ENCODE measurements around the gene WDR18.

Gene WDR18

DNA sequence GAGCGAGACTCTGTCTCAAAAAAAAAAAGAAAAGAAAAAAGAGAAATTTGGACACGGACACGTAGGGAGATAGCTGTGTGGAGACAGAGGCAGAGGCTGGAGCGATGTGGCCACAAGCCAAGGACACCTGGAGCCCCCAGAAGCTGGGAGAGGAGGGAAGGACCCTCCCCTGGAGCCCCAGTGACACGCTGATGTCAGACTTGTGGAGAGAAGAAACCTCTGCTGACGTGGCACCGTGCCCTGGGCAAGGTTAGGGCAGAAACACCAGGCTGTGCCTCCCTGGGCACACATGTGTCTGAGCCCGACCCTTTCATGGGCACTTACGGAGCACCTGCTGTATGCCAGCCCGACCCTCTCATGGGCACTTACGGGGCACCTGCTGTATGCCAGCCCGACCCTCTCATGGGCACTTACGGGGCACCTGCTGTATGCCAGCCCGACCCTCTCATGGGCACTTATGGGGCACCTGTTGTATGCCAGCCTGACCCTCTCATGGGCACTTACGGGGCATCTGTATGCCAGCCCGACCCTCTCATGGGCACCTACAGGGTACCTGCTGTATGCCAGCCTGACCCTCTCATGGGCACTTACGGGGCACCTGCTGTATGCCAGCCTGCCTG lies 40.5 kb upstream of the WDR18 start:
- TF ChIP-seq CTCF (IDR thresholded peaks at IDR 0.05; ENCODE audit: low read depth, low read length, missing control alignments), result no peak
- Histone ChIP-seq H3K4me3 (ENCODE audit: low read depth, low read length) (no peak overlapping the region), H3K36me3 (replicated peaks) (peaks cover 12% of the 10 kb centered on the region), H3K27ac (no peak overlapping the region), H3K27me3 (replicated peaks) (no peaks in the 10 kb centered on the region)
- no peak for DNase-seq
- in situ Hi-C loops (cut with HindIII; ENCODE audit: low pct_ligation_motif_present, low sequenced_read_pairs), result no loop called here

GRCh38 chr19:944171-944567 lies 40.0 kb upstream of the WDR18 start:
- TF ChIP-seq CTCF (IDR thresholded peaks at IDR 0.05; ENCODE audit: low read depth, low read length, missing control alignments), result no peak
- in situ Hi-C loops (cut with HindIII; ENCODE audit: low pct_ligation_motif_present, low sequenced_read_pairs), result no loop called here
- no peak for DNase-seq
- H3K36me3 ChIP-seq (replicated peaks), result peaks cover 11% of the 10 kb centered on the region
- no peaks in the 10 kb centered on the region for H3K27me3 ChIP-seq (replicated peaks)
- no peak overlapping the region for H3K27ac ChIP-seq
- H3K4me3 ChIP-seq (ENCODE audit: low read depth, low read length), result no peak overlapping the region

- Histone ChIP-seq H3K36me3 (replicated peaks) (peaks cover 6% of the 10 kb centered on the region), H3K27ac (no peak overlapping the region), H3K27me3 (replicated peaks) (no peaks in the 10 kb centered on the region), H3K4me3 (ENCODE audit: low read depth, low read length) (no peak overlapping the region)
- TF ChIP-seq CTCF (IDR thresholded peaks at IDR 0.05; ENCODE audit: low read depth, low read length, missing control alignments), result no peak
- DNase-seq, result no peak
- in situ Hi-C loops (cut with HindIII; ENCODE audit: low pct_ligation_motif_present, low sequenced_read_pairs), result no loop called here
These were observed 39.4 kb upstream of the WDR18 start for GRCh38 chr19:944663-945241.

DNA sequence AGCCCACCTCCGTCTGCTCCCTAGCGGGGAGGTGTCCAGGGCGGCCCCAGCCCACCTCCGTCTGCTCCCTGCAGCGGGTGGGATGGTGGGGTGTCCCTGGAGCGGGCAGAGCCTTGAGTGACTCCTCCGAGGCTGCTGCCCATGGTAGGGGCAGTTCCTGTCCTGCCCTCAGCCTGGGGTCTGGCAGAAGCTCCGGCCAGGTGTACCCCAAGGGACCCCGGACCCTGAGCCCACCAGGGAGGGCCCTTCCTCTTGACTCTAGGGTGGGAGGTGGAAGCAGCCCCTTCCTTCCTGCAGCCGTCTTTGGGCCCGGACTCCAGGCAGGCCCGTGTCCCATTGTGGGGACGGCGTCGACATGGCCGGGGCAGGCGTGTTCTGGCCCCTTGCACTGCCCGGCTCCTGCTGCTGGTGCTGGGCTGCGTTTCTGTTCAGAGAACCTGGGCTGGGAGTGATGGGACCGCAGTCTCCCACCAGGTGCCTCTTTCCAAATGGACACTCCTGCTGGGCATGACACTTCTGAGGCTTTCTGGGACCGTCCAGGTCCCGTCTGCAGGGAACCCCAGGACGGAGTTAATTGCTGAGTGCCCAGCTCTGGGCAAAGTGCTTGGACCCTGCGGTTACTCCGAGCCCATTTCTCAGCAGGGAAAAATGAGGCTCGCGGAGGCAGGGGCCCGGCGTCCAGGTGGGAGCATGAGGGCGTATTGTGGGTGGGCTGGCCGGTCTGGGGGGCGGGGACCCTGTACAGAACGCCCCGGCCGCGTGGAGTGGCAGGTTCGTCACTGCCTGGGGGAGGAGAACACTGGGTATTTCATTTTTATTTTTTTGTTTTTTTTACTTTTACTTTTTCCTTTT lies 38.5 kb upstream of the WDR18 start:
- no peak overlapping the region for H3K27ac ChIP-seq
- H3K36me3 ChIP-seq (replicated peaks), result peaks cover 6% of the 10 kb centered on the region
- H3K4me3 ChIP-seq (ENCODE audit: low read depth, low read length), result no peak overlapping the region
- no peaks in the 10 kb centered on the region for H3K27me3 ChIP-seq (replicated peaks)
- no peak for TF ChIP-seq CTCF (IDR thresholded peaks at IDR 0.05; ENCODE audit: low read depth, low read length, missing control alignments)
- in situ Hi-C loops (cut with HindIII; ENCODE audit: low pct_ligation_motif_present, low sequenced_read_pairs), result no loop called here
- DNase-seq, result no peak

DNA sequence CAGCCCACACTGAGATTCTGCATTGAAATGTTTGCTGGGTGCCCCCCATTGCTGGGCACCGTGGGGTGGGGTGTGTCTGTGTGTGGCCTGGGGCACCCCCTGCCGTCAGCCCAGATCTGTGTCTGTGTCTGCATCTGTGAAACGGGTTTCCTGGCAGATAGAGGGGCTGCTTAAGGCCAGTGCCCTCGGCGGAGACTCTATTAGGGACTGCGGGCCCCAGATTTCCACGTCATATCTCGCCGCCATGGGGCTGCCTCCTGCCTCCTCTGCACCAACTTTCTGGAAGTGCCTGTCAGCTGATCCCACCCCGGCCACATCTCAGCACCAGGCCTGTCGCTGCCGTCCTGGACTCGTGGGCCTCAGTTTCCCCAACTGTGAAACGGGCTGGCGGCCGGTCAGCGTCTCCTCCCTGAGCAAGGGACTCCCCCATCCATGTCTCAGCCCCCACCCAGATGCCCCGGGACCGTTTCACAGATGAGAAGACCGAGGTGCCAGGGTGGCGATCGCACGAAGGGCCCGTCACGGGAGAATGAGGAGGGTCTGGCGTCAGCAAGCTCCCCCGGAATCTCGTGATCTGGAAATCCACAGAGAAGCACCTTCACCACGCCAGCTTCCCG lies 36.9 kb upstream of the WDR18 start:
- in situ Hi-C loops (cut with HindIII; ENCODE audit: low pct_ligation_motif_present, low sequenced_read_pairs), result no loop called here
- DNase-seq, result no peak
- H3K27me3 ChIP-seq (replicated peaks), result no peaks in the 10 kb centered on the region
- H3K36me3 ChIP-seq (replicated peaks), result peaks cover 6% of the 10 kb centered on the region
- no peak for TF ChIP-seq CTCF (IDR thresholded peaks at IDR 0.05; ENCODE audit: low read depth, low read length, missing control alignments)
- no peak overlapping the region for H3K27ac ChIP-seq
- H3K4me3 ChIP-seq (ENCODE audit: low read depth, low read length), result no peak overlapping the region
